PC-3 (cell line): ENCODE data around the gene CYB5B. TPM values are rescaled to one million over a fixed set of nuclear protein-coding genes. Genes with fewer than 3 reads are reported as not detected.

ENCODE experiments used
- ATAC-seq: fragments of 200-7000 bp; cut with Tn5 transposase; 2 replicates; pipeline ENCODE4 v1.9.1; 2020; ENCODE audit warnings: mild to moderate bottlenecking, moderate library complexity
- BruUV-seq: library from RNA; stranded (reverse); fragments of 400-500 nt; replicated peaks from 2 replicates; lab custom pipeline; 2021; lab: Mats Ljungman, UMichigan
- CTCF ChIA-PET: fragments of 300-600 bp; sonication (Branson Sonifier 250); formaldehyde crosslinking; loops from one replicate; lab custom pipeline; 2022; ENCODE audit warnings: antibody characterized with exemption; lab: Charles Lee
- POLR2A ChIA-PET: fragments of 300-600 bp; sonication (Branson Sonifier 250); formaldehyde crosslinking; loops from one replicate; lab custom pipeline; 2022; ENCODE audit warnings: antibody characterized with exemption; ENCODE audit not compliant: unreplicated experiment; lab: Charles Lee
- DNase-seq: peaks from one replicate; pipeline ENCODE4 v3.0.0-alpha.2; 2015
- H2AFZ ChIP-seq: fragments of 300-600 bp; sonication (generic); 2 replicates; pipeline ENCODE4 v1.6.0; 2016; ENCODE audit warnings: antibody characterized with exemption, low read length
- H3F3A ChIP-seq: fragments of 300-600 bp; sonication (generic); one replicate; pipeline ENCODE4 v1.6.0; 2017; ENCODE audit warnings: antibody characterized with exemption, low read length, control low read depth, mild to moderate bottlenecking; ENCODE audit not compliant: unreplicated experiment
- H3K27ac ChIP-seq: fragments of 300-600 bp; sonication (generic); 2 replicates; pipeline ENCODE4 v1.5.1; 2016; ENCODE audit warnings: mild to moderate bottlenecking, low read length
- H3K27me3 ChIP-seq: fragments of 300-600 bp; sonication (generic); 2 replicates; pipeline ENCODE4 v1.6.1; 2016; ENCODE audit warnings: low read length, mixed read lengths
- H3K36me3 ChIP-seq: fragments of 300-600 bp; sonication (generic); 2 replicates; pipeline ENCODE4 v1.6.1; 2016; ENCODE audit warnings: low read depth, mixed run types, low read length, mixed read lengths
- H3K4me1 ChIP-seq: fragments of 300-600 bp; sonication (generic); 2 replicates; pipeline ENCODE4 v1.5.1; 2016; ENCODE audit warnings: low read length; ENCODE audit not compliant: insufficient read depth
- H3K4me2 ChIP-seq: fragments of 300-600 bp; sonication (generic); 2 replicates; pipeline ENCODE4 v1.6.0; 2016; ENCODE audit warnings: low read length
- H3K4me3 ChIP-seq: fragments of 300-600 bp; sonication (generic); 2 replicates; pipeline ENCODE4 v1.5.1; 2016; ENCODE audit warnings: mild to moderate bottlenecking, low read length, mixed read lengths
- H3K79me2 ChIP-seq: fragments of 300-600 bp; sonication (generic); 2 replicates; pipeline ENCODE4 v1.6.1; 2017; ENCODE audit warnings: low read length, mixed read lengths
- H3K9ac ChIP-seq: fragments of 300-600 bp; sonication (generic); 2 replicates; pipeline ENCODE4 v1.6.0; 2016; ENCODE audit warnings: mild to moderate bottlenecking, low read length
- H3K9me2 ChIP-seq: fragments of 300-600 bp; sonication (generic); replicated peaks from 2 replicates; pipeline ENCODE4 v1.6.1; 2016; ENCODE audit warnings: mixed run types, low read length, mixed read lengths
- H3K9me3 ChIP-seq: fragments of 300-600 bp; sonication (generic); 2 replicates; pipeline ENCODE4 v1.6.1; 2016; ENCODE audit warnings: low read length, mixed read lengths
- H4K20me1 ChIP-seq: fragments of 300-600 bp; sonication (generic); 2 replicates; pipeline ENCODE4 v1.6.1; 2016; ENCODE audit warnings: low read length, mixed read lengths
- CTCF ChIP-seq: fragments of 300-600 bp; sonication (generic); conservative IDR thresholded peaks from 2 replicates; pipeline ENCODE4 v1.5.1; 2017; ENCODE audit warnings: antibody characterized with exemption, low read depth, mild to moderate bottlenecking, low read length
- EZH2 ChIP-seq: fragments of 300-600 bp; sonication (generic); IDR thresholded peaks from one replicate; pipeline ENCODE4 v1.6.1; 2017; ENCODE audit warnings: antibody characterized with exemption, mild to moderate bottlenecking, low read length; ENCODE audit not compliant: unreplicated experiment
- EZH2phosphoT487 ChIP-seq: fragments of 300-600 bp; sonication (generic); IDR thresholded peaks from 2 replicates; pipeline ENCODE4 v1.6.1; 2018; ENCODE audit warnings: mild to moderate bottlenecking, antibody characterized with exemption, low read length, borderline replicate concordance
- intact Hi-C: fragments of 100-400 bp; cut with micrococcal nuclease; formaldehyde crosslinking; loops from 2 replicates; pipeline ENCODE4 v1.9.0; 2023
- total RNA-seq: library from RNA; depleted of rRNA; stranded (reverse); fragments of >200 nt; gene quantifications from 2 replicates; pipeline ENCODE4 v1.2.3, GENCODE V29; 2014

Gene CYB5B
- total RNA-seq, 1 experiment from 2014 or later = 64.5 TPM

- Histone ChIP-seq H4K20me1 (no peaks in the 10 kb centered on the region), H3K27me3 (no peaks in the 10 kb centered on the region), H3F3A (no peaks in the 10 kb centered on the region), H3K36me3 (peaks cover 6% of the 10 kb centered on the region), H3K9me3 (no peaks in the 10 kb centered on the region), H3K79me2 (peaks cover 50% of the 10 kb centered on the region), H2AFZ (no peak overlapping the region), H3K4me3 (no peak overlapping the region), H3K9me2 (no peaks in the 10 kb centered on the region), H3K4me1 (no peaks in the 10 kb centered on the region), H3K4me2 (no peak overlapping the region), H3K9ac (no peak overlapping the region), H3K27ac (no peak overlapping the region)
- POLR2A ChIA-PET = no interaction called here
- CTCF ChIA-PET = no interaction called here
- ATAC-seq = no peak
- TF ChIP-seq EZH2phosphoT487 = no peak
- no peak for TF ChIP-seq CTCF
- TF ChIP-seq EZH2 = no peak
- BruUV-seq = no TSS peak
- no peak for DNase-seq
- intact Hi-C loops = no loop called here
Observed at GRCh38 chr16:69443927-69444631, 19.7 kb downstream of the CYB5B start.

- H3K9ac ChIP-seq = no peak overlapping the region
- H3K9me2 ChIP-seq = no peaks in the 10 kb centered on the region
- no TSS peak for BruUV-seq
- H3K4me2 ChIP-seq = peak overlapping the region; percentile 20; the same call in 1 of the 2 replicates
- CTCF ChIA-PET = no interaction called here
- H3K4me3 ChIP-seq = no peak overlapping the region
- peaks cover 10% of the 10 kb centered on the region for H3K36me3 ChIP-seq
- H3K4me1 ChIP-seq = no peaks in the 10 kb centered on the region
- no peaks in the 10 kb centered on the region for H3K27me3 ChIP-seq
- POLR2A ChIA-PET = no interaction called here
- H3K27ac ChIP-seq = no peak overlapping the region
- no peak for ATAC-seq
- H3F3A ChIP-seq = no peaks in the 10 kb centered on the region
- H2AFZ ChIP-seq = no peak overlapping the region
- no peaks in the 10 kb centered on the region for H4K20me1 ChIP-seq
- DNase-seq = no peak
- no peaks in the 10 kb centered on the region for H3K9me3 ChIP-seq
- TF ChIP-seq CTCF = no peak
- H3K79me2 ChIP-seq = peaks cover 42% of the 10 kb centered on the region
- intact Hi-C loops = no loop called here
Observed at GRCh38 chr16:69444873-69445517, 20.6 kb downstream of the CYB5B start.
